Measurements from ENCODE around the gene FOXC1.

Gene FOXC1

DNA sequence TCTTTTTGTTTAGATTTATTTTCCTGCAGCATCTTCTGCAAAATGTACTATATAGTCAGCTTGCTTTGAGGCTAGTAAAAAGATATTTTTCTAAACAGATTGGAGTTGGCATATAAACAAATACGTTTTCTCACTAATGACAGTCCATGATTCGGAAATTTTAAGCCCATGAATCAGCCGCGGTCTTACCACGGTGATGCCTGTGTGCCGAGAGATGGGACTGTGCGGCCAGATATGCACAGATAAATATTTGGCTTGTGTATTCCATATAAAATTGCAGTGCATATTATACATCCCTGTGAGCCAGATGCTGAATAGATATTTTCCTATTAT lies 3.2 kb downstream of the FOXC1 start:
- peak; percentile 43 for DNase-seq

DNA sequence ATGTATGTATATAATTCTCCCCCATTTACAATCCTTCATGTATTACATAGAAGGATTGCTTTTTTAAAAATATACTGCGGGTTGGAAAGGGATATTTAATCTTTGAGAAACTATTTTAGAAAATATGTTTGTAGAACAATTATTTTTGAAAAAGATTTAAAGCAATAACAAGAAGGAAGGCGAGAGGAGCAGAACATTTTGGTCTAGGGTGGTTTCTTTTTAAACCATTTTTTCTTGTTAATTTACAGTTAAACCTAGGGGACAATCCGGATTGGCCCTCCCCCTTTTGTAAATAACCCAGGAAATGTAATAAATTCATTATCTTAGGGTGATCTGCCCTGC lies 3.6 kb downstream of the FOXC1 start:
- no peak for DNase-seq

- DNase-seq: peak; percentile 62
Observed at GRCh38 chr6:1613688-1614447, 4.2 kb downstream of the FOXC1 start.

DNA sequence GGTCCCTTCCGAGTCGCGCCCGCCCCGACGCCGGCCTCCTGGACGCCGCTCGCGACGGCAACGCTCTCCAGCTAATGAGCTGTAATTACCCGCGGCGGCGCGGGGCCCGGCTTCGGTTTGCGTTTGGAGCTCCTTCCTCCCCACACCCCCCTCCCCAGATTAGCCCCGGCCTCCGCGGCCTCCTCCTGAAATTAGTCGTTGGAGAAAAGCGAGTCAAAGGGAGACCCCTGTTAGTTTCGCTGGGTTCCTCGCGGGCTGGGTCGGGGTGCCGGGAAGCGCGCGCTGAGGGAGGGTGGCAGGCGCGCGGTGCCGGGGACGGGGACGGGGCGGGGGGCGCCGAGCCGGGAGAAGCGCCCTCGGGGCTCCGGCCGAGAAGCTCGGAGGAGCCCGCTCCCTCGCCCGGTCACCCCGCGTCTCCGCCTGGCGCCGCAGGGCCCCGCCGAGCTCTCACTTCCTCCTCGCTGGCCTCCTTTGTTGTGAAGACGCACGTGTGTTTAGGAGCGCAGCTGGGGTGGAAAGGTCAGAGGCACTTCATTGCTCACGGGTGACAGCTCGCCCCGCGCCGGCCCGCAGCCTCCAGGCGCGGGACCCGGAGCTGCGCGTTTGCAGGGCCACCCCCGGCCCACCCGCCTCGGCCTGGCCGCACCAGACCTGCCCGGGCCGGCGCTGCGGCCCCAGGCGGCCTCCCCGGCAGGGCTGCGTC lies 4.9 kb downstream of the FOXC1 start:
- DNase-seq: peak; percentile 62

DNA sequence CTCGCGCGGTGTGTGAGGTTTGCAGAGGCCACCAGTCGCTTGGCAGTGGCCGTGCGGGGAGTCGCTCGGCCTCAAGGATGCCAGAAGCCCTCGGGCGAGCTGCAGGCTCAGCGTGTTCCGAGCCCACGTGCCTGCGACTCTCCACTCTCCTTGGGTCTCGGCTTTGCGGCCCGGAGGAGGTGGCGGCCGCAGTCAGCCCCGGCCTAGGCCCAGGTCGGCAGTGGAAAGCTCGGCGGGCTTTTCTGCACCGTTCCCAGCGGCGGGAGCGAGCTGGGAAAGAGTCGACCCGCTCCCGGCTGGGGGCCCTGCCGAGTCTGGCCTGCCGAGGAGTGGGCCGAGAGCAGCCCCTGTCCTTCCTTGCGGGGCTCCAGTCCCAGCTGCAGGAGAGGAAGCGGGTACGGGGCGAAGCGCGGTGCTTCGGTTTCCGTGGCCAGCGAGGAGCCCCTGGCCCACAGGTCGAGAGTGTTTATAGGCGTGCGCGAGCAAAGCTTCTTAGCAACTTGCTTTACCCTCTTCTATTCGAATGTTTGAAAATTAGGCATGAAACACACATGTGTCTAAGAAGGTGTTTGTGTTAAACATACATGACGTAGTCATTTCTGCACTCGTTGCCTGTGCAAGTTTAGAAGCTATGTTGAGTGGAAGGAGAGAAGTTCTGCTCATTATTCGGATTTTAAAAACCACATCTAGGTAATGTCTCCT lies 5.6 kb downstream of the FOXC1 start:
- peak; percentile 49 for DNase-seq

- peak; percentile 43 for DNase-seq
Observed at GRCh38 chr6:1615853-1616420, 6.2 kb downstream of the FOXC1 start.

GRCh38 chr6:1616701-1617463 lies 7.2 kb downstream of the FOXC1 start:
- peak; percentile 48 for DNase-seq

DNA sequence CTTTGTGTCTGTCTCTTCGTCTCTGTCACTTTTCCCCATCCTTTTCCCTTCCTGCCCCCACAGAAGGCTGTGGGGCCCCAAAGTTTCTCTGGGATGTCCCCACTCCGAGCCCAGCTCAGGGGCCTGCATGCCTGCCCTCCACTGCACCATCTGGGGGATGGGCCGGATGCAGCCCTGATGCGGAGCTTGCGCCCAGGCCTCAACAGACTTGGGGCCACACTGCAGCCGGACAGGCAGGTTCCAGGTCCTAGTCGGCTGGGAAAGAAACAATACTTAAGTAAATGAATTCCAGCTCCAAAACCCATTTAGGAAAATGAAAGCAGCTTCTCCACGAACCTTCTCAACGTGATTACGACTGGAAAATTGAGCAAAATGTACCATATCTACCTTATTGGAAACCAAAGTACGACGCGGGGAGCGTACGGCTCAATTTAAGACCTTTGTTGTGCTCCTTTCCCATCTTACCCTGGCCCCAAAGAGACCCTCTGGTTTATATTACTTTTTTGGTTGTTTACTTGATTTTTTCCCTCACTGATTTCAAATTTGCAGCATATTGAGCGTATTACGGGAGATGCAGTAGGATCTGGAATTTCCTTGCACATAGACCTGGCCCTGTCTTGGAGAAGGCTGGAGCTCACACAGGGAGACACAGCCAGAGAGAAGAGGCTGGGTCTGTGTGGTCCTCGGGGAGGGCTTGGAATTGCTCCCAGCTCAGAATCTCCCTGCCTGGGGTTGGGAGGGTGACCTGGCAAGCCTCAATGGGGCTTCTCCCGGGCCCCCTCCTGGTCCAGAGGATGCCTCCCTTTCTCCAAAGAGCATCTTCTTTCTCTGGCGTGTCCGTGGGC lies 8.0 kb downstream of the FOXC1 start:
- peak; percentile 44 for DNase-seq

DNA sequence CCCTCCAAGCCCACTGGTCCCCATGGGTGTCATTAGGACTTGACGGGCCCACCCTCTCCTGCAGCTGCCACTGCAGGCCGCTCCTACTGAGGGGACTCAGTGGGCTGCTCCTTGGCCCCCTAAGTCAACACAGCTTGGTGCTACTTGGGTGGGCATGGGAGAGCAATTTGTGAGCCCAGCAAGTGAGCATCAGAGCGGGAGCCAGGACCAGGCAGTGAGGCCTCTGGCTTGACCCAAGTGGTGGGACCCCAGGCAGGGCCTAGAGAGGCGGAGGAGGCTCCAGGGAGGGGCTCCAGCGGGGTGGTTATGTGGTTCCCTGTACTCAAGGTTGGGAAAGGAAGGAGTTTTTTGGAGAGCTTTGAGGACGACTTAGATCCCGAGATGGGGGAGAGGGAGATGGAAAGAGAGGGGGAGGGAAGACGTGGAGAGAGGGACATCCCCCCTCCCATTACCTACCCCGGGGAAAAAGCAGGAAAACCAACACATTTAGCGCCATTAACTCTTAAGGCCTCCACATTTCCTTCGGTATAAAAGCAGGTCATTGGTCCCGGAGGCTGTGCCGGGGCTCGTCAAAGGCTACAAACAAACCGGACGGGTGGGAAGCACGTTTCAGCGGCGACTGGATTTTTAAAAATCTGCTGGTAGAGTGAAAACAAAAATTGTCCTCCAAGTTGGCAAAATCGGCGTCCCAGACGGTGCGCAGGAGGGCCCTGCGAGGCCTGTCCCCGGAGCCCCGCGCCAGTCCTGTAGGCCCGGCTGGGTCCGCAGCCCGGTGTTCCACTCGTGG lies 8.8 kb downstream of the FOXC1 start:
- peak; percentile 56 for DNase-seq

- DNase-seq: peak; percentile 45
Observed at GRCh38 chr6:1619098-1619672, 9.5 kb downstream of the FOXC1 start.

- DNase-seq: peak; percentile 61
Observed at GRCh38 chr6:1619673-1620503, 10.2 kb downstream of the FOXC1 start.

DNA sequence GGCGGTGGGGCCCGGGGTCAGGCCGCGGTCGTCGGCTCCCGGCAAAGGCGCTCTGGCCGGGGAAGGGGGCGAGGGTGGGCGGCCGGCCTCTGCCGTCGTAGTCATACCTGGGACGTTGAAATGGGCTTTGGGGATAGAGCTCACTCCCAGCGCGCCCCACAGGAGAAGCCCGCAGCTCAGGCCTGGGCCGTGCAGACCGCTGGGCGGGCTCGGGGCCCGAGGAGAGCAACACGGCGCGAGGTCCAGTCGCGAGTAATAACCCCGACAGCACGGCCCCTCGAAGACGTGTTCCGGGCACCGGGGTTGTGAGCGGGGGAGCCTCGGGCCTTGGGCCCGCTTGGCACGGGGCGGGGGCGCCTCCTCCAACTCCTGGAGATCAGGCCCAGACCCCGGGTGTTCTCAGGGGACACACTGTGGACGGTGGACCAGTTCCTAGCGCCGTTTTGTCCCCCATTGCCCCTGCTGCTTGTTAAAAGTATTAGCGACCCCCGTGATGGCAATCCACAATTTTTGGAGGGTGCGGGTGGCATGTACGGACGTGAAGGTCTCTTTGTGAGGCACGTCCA lies 10.9 kb downstream of the FOXC1 start:
- peak; percentile 59 for DNase-seq

GRCh38 chr6:1621070-1621701 lies 11.5 kb downstream of the FOXC1 start:
- peak; percentile 28 for DNase-seq

DNA sequence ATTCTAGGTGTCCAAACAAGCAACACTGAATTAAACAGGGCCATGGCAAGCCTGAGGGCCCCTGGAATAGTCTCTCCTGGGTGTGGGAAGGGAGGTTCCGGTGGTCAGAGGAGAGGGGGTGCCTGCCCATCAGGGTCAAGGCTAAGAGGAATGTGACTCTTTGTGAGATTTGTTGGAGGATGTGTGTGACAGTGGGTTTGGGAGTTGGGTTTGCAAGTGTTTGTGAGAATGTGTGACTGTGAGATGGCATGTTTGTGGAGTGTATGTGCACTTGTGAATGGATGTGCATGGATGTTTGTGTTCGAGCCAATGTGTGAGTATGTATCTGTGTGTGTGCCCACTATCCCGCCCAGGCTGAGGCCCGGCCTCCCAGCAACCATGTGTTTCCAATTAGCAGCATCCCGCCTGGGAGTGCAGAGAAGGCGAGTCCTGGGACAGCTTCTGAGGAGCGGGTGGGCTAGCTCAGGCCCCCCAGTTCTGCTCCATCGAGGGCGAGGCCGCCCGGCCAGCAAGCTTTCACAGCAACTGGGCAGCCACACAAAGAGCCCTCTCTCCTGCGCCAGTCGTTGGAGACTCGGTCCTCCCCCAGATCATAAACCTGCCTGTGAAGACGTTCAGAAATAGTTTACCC lies 12.6 kb downstream of the FOXC1 start:
- peak; percentile 27 for DNase-seq

DNA sequence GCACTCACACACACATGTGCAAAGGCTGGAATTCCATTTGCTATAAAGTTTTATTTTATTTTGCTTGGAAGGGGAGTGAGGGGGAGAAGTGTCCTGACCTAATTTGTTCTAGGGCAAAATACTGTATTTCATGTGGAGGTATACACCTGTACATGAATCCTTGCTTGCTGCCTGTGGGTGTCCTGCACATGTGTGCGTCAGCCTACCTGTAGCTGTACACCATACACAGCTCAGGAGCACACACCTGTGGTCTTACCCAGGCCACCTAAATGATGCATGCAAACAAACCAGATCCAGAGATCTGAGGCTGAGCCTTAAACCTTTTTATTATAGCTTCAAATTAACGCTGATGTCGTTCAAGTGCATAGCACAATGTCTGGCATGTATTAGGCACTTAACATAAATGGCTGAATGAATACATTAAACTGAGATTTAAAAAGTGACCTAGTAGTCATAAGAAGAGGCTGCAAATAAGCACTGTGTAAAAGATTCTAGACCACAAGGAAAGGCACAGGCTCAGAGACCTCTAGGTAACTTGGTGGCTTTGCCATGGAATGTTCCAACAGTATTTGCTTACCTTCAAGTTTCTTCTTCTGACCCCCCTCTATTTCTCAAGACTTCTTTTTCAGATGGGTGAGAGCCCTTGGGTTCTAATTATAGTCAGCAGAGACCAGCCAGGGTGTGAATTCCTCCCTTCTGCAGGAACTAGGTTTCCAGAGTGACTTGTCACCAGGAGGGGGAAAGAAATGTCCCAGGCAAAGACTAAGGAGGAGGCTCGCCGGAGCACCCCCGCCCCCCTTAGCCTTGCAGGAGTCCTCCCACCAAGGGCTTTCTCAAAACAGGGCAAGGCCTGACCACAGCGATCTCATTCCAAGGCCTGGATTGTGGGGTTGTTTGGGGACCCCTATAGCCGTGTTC lies 13.4 kb downstream of the FOXC1 start:
- DNase-seq: peak; percentile 8

DNA sequence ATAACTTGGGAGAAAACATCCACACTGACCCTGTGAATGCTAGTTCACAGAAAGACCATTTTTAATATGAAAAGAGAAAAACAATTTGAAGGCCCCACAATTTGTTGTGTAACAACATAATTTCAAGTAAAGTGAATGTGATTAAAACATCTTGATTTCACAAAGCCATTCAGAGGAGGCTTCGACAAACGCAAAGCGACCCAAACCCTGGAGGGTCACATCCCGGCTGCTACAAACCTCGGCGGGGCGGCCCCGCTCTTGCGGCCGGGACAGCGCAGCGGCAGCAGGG lies 14.0 kb downstream of the FOXC1 start:
- no peak for DNase-seq

DNA sequence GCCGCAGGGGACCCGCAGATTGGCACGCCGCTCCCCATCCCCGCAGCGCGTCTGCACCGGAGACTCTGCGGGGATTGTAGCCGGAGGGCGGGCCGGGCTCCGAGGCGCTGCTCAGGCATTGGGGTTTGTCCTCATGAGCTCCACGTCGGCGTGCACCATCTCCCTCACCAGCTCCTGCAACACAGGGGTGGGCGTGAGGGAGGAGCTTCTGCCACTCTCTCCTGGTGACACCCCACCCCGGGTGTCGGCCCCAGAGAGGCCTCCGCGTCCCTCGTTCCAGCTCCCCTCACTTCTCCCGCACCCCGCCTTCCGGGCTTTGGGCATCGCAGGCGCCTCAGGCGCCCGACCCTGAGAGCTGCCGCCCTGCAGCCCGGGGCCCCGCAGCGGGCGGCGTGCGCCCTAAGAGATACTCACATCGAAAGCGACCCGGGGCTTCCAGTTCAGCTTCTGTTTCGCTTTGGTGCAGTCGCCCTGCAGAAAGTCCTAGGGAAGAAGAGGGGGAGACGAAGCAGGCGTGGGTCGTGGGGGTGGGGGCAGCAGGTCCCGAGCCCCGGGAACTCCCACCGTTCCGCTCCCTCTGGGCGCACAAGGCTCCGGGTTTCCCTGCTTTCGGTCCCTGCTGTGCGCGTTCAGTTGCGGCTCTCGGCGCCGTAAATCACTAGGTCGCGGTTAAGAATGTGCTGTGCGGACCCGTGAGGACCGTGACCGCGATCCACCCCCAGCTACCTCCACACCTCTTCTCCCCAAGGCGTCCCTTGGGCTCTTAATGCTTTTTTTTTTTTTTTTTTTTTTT lies 14.5 kb downstream of the FOXC1 start:
- no peak for DNase-seq
